DOHH2 (cell line): ENCODE measurements around the gene POFUT1.
A peak's percentile ranks its signal among the peaks of the same experiment; 100 is the strongest.

Source experiments
- H3F3A ChIP-seq: fragments of 200-600 bp; sonication (generic), shearing (Covaris generic); 2 replicates; pipeline ENCODE4 v1.6.0; 2016; ENCODE audit warnings: antibody characterized with exemption, mild to moderate bottlenecking; ENCODE audit not compliant: control insufficient read depth, insufficient read depth
- H3K27ac ChIP-seq: fragments of 200-600 bp; sonication (generic); 2 replicates; pipeline ENCODE4 v1.5.1; 2014; ENCODE audit warnings: low read depth, mild to moderate bottlenecking, low read length, moderate library complexity
- H3K27me3 ChIP-seq: fragments of 200-600 bp; sonication (generic); 2 replicates; pipeline ENCODE4 v1.6.1; 2014; ENCODE audit warnings: mild to moderate bottlenecking, low read length, mixed read lengths; ENCODE audit not compliant: control insufficient read depth
- H3K36me3 ChIP-seq: fragments of 200-600 bp; sonication (generic); 2 replicates; pipeline ENCODE4 v1.6.1; 2014; ENCODE audit warnings: mild to moderate bottlenecking, low read length, moderate library complexity, mixed read lengths; ENCODE audit not compliant: control insufficient read depth
- H3K4me1 ChIP-seq: fragments of 200-600 bp; sonication (generic); 2 replicates; pipeline ENCODE4 v1.6.1; 2014; ENCODE audit warnings: mild to moderate bottlenecking, low read length, mixed read lengths; ENCODE audit not compliant: control insufficient read depth
- H3K4me2 ChIP-seq: fragments of 200-600 bp; sonication (generic); 2 replicates; pipeline ENCODE4 v1.6.0; 2014; ENCODE audit warnings: mild to moderate bottlenecking, low read length, moderate library complexity
- H3K4me3 ChIP-seq: fragments of 200-600 bp; sonication (generic); 2 replicates; pipeline ENCODE4 v1.5.1; 2014; ENCODE audit warnings: mild to moderate bottlenecking, low read length, mixed read lengths
- H3K79me2 ChIP-seq: fragments of 200-600 bp; sonication (generic); 2 replicates; pipeline ENCODE4 v1.6.1; 2014; ENCODE audit warnings: mild to moderate bottlenecking, low read length, mixed read lengths; ENCODE audit not compliant: control insufficient read depth
- H3K9me2 ChIP-seq: fragments of 200-600 bp; sonication (generic); replicated peaks from 2 replicates; pipeline ENCODE4 v1.6.1; 2014; ENCODE audit warnings: mild to moderate bottlenecking, low read length, mixed read lengths; ENCODE audit not compliant: control insufficient read depth
- H3K9me3 ChIP-seq: fragments of 200-600 bp; sonication (generic); 2 replicates; pipeline ENCODE4 v1.6.1; 2014; ENCODE audit warnings: antibody characterized with exemption, low read length, mixed read lengths; ENCODE audit not compliant: control insufficient read depth, insufficient read depth
- H4K20me1 ChIP-seq: fragments of 200-600 bp; sonication (generic); 2 replicates; pipeline ENCODE4 v1.6.0; 2014; ENCODE audit warnings: low read depth, mild to moderate bottlenecking, antibody characterized with exemption, low read length, moderate library complexity; ENCODE audit not compliant: control insufficient read depth, insufficient read depth
- EZH2phosphoT487 ChIP-seq: fragments of 200-600 bp; sonication (generic); IDR thresholded peaks from 2 replicates; pipeline ENCODE4 v1.6.1; 2017; ENCODE audit warnings: borderline replicate concordance, mild to moderate bottlenecking, antibody characterized with exemption, low read length, moderate library complexity, mixed read lengths
- TF ChIP-seq, protein P1 (sequence below): fragments of 200-600 bp; sonication (generic); IDR thresholded peaks from one replicate; pipeline ENCODE4 v1.5.1; 2014; ENCODE audit warnings: antibody characterized with exemption, mild to moderate bottlenecking, low read depth, low read length; ENCODE audit not compliant: poor library complexity, severe bottlenecking

The POFUT1 gene

GRCh38 chr20:32282461-32282860 is 74.8 kb downstream of the POFUT1 start:
- Histone ChIP-seq H3K36me3 (peaks cover 44% of the 10 kb centered on the region), H3F3A (peaks cover 26% of the 10 kb centered on the region), H3K27ac (peak overlapping the region; percentile 99), H3K4me3 (peak overlapping the region; percentile 5), H3K4me2 (peak overlapping the region; percentile 79), H4K20me1 (no peaks in the 10 kb centered on the region), H3K27me3 (no peaks in the 10 kb centered on the region), H3K79me2 (peaks cover 77% of the 10 kb centered on the region), H3K4me1 (peaks cover 89% of the 10 kb centered on the region), H3K9me2 (no peaks in the 10 kb centered on the region), H3K9me3 (no peaks in the 10 kb centered on the region)
- TF ChIP-seq, protein P1, sequence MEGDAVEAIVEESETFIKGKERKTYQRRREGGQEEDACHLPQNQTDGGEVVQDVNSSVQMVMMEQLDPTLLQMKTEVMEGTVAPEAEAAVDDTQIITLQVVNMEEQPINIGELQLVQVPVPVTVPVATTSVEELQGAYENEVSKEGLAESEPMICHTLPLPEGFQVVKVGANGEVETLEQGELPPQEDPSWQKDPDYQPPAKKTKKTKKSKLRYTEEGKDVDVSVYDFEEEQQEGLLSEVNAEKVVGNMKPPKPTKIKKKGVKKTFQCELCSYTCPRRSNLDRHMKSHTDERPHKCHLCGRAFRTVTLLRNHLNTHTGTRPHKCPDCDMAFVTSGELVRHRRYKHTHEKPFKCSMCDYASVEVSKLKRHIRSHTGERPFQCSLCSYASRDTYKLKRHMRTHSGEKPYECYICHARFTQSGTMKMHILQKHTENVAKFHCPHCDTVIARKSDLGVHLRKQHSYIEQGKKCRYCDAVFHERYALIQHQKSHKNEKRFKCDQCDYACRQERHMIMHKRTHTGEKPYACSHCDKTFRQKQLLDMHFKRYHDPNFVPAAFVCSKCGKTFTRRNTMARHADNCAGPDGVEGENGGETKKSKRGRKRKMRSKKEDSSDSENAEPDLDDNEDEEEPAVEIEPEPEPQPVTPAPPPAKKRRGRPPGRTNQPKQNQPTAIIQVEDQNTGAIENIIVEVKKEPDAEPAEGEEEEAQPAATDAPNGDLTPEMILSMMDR: no peak
- no peak for TF ChIP-seq EZH2phosphoT487

GRCh38 chr20:32285082-32285620 is 77.5 kb downstream of the POFUT1 start:
- H3K36me3 ChIP-seq: peaks cover 51% of the 10 kb centered on the region
- H3K4me3 ChIP-seq: peak overlapping the region; percentile 68
- peaks cover 94% of the 10 kb centered on the region for H3K4me1 ChIP-seq
- peaks cover 78% of the 10 kb centered on the region for H3K79me2 ChIP-seq
- H3K4me2 ChIP-seq: peak overlapping the region; percentile 79
- H3K9me3 ChIP-seq: no peaks in the 10 kb centered on the region
- TF ChIP-seq EZH2phosphoT487: no peak
- TF ChIP-seq, protein P1: no peak
- H3F3A ChIP-seq: peaks cover 28% of the 10 kb centered on the region
- peak overlapping the region; percentile 99 for H3K27ac ChIP-seq
- no peaks in the 10 kb centered on the region for H3K9me2 ChIP-seq
- H4K20me1 ChIP-seq: no peaks in the 10 kb centered on the region
- no peaks in the 10 kb centered on the region for H3K27me3 ChIP-seq

DNA sequence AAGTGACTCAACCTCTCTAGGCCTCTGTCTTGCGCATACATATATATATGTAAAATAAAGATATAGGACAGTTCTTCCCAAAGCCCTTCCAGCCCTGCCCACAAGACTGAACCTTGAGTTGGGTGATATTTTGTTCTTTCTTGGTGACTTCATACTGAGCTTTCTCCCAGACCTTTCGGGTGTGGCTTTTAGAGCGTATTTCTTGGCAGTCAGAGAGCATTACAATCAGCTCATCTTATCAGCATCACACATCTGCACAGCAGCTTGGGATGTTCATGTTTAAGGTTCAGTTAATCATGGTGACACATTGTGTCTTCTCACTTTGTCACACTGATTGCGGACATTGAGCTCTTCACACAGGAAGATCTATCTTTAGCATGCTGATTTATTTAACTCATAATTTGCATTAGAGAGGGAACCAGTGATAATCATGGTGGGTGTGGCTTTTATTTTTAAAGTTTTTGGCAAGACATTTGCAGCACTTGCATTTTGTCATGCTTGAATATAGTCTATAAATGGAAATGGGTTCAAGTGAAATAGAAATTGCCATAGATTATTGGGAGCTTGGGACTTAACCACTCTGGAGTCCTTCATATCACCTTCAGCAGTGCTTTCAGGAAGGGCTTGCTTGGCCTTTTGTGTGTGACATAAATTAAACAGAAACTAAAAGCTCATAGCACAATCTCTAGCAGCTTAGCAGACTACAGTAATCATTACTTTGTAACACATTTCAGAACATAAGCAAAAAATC is 78.1 kb downstream of the POFUT1 start:
- Histone ChIP-seq H3K4me2 (peak overlapping the region; percentile 79), H3K4me3 (peak overlapping the region; percentile 68), H3K36me3 (peaks cover 50% of the 10 kb centered on the region), H3K9me2 (no peaks in the 10 kb centered on the region), H3K27me3 (no peaks in the 10 kb centered on the region), H3F3A (peaks cover 28% of the 10 kb centered on the region), H3K4me1 (peaks cover 89% of the 10 kb centered on the region), H3K9me3 (no peaks in the 10 kb centered on the region), H4K20me1 (no peaks in the 10 kb centered on the region), H3K79me2 (peaks cover 79% of the 10 kb centered on the region), H3K27ac (peak overlapping the region; percentile 99)
- no peak for TF ChIP-seq EZH2phosphoT487
- TF ChIP-seq, protein P1: no peak
